Tibial nerve (tissue), 3 donors: ENCODE results near the gene ISG20L2.

Experiments used
- EP300 ChIP-seq, 2 donors: sonication (generic); formaldehyde crosslinking; IDR thresholded peaks; one replicate each; pipeline ENCODE4 v1.6.1; 2017; ENCODE audit warnings: antibody characterized with exemption in 2 of 2, mild to moderate bottlenecking in 1 of 2
- POLR2A ChIP-seq, 2 donors: fragments of 450-650 bp; IDR thresholded peaks; one replicate each; pipeline ENCODE4 v1.6.1; 2017; ENCODE audit warnings: antibody characterized with exemption in 2 of 2, mild to moderate bottlenecking in 2 of 2, moderate library complexity in 2 of 2

DNA sequence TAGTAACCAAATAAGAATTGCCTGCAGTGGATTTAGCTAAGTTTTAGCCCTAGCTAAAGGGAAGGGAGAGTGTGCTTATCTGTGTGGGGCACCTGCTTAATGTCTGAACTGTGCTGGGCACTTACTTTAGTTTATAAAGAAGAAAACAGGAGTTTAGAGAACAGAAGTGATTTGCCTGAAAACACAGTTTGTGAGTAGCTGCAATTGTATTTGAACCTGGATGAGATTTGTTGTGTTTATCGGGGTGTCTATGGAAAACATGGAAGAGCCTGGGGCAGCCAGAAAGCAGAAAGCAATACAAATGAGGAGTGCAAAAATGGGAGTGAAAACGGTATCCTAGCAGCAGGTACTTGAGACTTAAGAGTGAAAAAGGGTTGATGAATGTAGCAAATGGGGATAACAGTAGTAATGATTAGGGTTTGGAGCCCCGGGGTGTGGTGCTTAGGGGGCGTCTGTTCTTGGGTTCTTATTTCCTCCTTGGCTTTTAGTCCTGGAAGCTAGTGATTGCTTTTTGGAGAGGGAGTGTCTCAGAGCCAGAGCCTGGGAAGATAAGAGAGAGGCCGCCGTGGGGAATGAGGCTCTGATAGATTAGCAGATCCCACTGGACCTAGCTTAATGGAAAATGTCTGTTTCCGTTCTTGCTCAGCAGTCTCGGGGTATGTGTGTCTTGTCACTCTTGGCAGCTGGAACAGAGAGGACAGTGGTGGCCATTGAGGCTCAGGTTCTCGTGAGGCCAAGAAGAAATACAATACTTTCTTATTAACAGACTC, 44.3 kb upstream of the ISG20L2 start:
- TF ChIP-seq POLR2A (IDR thresholded peaks at IDR 0.05) (no peak), EP300 (IDR thresholded peaks at IDR 0.05) (no peak)
